Fibroblast of skin of back (primary cell): ENCODE measurements around the gene TMED1.

Experiments used
- DNase-seq: peaks from one replicate; pipeline ENCODE4 v3.0.0-alpha.2; 2013

Gene TMED1

GRCh38 chr19:10831987-10832938, 3.7 kb downstream of the TMED1 start:
- no peak for DNase-seq

GRCh38 chr19:10830931-10831779, 4.9 kb downstream of the TMED1 start:
- DNase-seq = no peak

- DNase-seq = no peak
Observed at GRCh38 chr19:10830370-10830769, 5.6 kb downstream of the TMED1 start.

GRCh38 chr19:10829967-10830366, 6.0 kb downstream of the TMED1 start:
- DNase-seq = no peak

- DNase-seq = no peak
Observed at GRCh38 chr19:10828981-10829821, 6.8 kb downstream of the TMED1 start.

DNA sequence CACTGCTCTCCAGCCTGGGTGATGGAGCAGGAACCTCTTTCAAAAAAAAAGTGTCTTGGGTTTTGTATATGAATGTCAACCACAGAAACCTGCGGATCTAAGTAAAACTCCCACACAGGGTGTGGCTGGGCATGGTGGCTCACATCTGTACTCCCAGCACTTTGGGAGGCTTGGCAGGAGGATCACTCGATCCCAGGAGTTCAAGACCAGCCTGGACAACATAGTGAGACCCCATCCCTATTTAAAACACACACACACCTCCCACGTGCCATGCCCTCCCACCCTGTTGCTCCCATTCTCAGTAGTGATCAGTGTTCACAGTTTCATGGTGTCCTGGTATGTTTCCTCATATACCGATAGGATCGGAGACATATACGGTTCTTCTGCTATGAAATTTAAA, 9.2 kb downstream of the TMED1 start:
- DNase-seq = no peak

DNA sequence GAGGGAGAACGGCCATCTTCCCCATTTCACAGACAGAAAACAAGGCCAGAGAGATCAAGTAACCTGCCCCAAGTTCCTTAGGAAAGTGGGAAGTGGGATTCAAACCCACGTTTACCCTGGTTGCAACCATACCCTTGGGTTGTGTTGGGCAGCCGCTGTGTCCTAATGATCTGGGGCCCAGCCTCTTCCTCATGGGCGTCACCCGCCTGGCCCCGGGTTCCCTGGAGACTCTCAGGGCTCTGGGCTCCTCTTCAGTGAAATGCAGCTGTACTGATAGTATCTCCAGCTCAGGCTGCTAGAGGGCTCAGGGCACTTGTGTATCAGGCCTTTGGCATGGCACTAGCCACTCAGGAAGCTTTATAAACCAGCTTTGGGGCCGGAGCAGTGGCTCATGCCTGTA, 9.8 kb downstream of the TMED1 start:
- DNase-seq = no peak

- no peak for DNase-seq
Observed at GRCh38 chr19:10823690-10824089, 12.3 kb downstream of the TMED1 start.

- no peak for DNase-seq
Observed at GRCh38 chr19:10820173-10820572, 15.8 kb downstream of the TMED1 start.

DNA sequence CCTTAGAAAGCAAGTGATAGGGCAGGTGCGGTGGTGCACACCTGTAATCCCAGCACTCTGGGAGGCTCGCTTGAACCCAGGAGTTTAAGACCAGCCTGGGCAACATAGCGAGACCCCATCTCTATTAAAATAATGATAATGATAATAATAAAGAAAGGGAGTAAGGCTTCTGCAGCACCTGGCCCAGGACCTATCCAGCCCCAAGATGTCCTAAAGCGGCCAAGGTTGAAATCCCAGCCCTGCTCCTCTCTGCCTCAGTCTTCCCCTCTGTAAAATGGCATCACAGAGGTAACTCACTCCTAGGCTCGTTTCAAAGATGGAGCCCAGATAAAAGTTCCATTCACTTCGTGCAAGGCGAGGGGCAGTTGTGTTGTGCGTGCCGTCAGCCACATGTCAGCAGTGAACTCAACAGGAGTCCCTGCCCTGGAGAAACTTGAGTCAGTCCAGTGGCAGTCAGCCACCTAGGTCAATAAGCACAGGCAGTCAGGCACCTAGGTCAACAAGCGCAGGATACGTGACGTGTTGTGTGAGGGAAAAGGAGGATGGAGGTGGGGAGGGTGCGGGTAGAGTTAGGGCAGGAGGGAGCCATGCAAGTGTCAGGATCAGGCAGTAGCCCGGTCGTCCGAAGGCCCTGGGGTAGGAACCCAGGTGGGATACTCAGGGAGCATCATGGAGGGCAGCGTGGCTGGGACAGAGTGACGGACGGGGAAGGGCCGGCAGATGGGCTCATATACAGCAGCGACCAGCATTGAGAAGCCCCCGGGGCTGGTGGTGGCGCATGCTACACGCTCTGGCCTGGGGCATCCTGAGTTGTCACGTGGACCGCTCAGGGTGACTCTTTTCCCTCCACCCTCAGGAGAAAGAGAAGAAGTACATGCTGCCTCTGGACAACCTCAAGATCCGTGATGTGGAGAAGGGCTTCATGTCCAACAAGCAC, 16.6 kb downstream of the TMED1 start:
- no peak for DNase-seq

GRCh38 chr19:10818301-10819123, 17.5 kb downstream of the TMED1 start:
- no peak for DNase-seq

DNA sequence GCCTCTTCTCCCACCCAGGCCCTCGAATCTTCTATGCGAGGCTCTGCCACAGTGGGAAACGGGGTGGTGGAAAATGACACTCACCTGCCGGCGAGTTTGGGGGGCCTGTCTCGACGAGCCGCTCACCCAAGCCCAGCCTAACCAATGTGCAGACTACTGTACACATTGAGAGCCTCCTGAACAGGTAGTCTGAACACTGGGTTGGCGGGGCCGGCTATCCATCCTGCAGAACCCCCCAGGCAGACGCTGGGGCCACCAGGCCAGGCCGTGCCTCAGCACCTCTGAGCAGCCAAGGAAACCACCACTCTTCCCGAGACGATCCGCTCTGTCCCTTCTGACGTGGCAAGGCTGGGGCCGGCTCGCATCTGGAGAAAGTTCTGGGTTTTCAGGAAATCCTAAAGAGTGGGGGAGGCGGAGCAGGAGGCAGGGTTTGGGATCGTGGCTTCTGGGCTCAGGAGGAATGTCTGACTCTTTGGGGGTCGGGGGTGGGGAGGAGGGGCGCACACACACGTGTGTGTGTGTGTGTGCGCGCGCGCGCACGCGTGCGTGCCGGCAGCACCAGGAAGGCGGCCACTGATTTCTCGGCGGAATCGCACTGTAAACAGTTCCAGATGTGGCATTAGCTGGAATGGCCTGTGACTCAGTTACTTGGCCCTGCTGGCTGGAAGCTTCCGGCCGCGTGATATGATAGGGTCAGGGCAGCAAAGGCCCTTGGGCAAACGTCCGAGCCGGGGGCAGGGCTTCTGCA, 18.5 kb downstream of the TMED1 start:
- DNase-seq = peak; percentile 97

- peak; percentile 26 for DNase-seq
Observed at GRCh38 chr19:10816691-10817090, 19.3 kb downstream of the TMED1 start.

- DNase-seq = peak; percentile 59
Observed at GRCh38 chr19:10815969-10816644, 19.9 kb downstream of the TMED1 start.

DNA sequence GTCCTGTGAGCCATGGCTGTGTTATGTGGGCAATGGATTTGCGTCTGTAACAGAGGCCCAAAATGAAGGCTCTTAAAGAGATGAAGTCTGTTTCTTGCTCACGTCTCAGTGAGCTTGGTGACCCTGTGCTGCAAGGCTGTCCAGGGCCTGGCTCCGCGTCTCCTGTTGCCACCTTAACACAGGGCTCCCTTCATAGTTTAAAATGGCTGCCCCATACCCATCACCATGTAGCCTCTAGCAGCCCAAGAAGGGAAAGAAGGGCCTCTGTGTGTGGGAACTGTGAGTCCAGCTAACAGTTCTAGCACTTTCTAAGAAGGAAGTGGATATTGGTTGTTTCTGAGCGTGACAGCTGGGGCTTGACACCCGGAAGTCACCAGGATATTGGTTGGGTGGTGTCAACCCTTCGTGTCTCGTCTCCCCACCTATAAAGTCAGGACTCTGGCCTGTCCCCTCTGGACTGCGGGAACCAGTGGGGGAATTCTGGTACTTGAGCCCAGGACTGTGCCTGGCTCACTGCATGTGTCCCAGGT, 20.9 kb downstream of the TMED1 start:
- no peak for DNase-seq

DNA sequence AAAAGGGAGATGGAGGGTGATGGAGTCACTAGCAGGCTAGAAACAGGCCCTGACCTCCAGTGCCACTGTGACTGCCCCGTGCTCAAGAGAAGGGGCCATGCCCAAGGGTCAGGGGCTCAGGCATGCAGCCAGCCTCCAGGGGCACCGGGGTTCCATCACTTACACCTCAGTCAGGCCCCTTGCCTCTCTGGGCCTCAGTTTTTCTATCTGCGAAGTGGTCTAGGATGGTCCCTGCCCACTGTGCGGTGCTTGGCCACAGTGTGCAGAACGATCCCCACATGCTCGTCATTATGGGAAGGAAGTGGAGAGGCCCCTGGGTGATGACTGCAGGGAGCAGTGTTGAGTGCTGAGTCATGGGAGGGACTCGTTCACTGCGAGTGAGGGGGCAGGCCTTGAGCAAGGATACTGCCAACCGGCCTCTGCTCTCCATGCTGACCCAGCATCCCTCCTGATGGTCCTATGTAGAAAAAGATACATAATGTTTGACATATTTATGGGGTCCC, 23.1 kb downstream of the TMED1 start:
- peak; percentile 97 for DNase-seq

GRCh38 chr19:10812196-10812595, 23.8 kb downstream of the TMED1 start:
- DNase-seq = no peak

DNA sequence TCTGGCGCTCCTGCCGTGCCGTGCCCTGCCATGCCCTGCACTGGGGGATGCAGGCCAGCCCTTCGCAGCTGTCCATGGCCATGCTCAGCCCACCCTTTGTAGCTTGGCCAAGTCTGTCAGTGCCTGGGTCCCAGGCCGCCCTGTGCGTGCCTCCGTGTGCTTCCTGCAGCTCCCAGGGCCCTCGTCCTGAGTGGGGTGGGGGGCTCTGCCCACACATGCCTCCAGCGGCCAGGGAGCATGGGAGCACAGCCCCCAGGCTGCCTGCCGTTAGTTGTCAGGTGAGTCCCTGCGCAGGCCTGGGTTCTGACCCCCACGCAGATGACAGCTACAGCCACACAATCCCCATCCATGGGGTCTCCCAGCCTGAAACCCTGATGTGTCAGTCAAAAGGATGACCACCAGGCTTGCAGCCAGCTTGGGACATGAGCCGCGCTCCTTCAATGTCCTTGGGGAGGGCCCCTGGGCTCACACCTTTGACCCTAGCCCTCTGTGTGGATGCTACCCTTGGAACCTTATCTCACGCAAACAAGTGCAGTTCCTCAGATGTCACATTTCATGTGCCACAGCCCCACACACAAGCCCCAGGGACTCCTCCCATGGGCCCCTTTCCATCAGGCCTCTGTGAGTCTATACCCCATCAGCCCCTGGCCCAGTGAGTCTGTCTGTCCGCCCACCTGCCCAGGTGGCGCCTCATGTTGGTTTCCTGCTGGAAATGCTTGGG, 24.5 kb downstream of the TMED1 start:
- DNase-seq = no peak
